Mesenchymal stem cell (in vitro differentiated cells and primary cell): Measurements from ENCODE around the gene ADD1.

ENCODE experiments used
- DNase-seq: peaks from one replicate; pipeline ENCODE4 v3.0.0-alpha.2; 2013
- H2AFZ ChIP-seq: one replicate; pipeline ENCODE4 v1.6.1; 2013; ENCODE audit warnings: low read depth, mild to moderate bottlenecking, control low read depth, inconsistent platforms, low read length, moderate library complexity
- H2AK5ac ChIP-seq: 2 replicates; pipeline ENCODE4 v1.6.1; 2013; ENCODE audit warnings: low read length, moderate library complexity, mild to moderate bottlenecking, inconsistent platforms; ENCODE audit not compliant: severe bottlenecking
- H2BK120ac ChIP-seq: one replicate; pipeline ENCODE4 v1.6.1; 2013; ENCODE audit warnings: low read depth, mild to moderate bottlenecking, inconsistent platforms, low read length, moderate library complexity
- H2BK12ac ChIP-seq, 2 experiments: one replicate each; pipeline ENCODE4 v1.6.1; 2013; ENCODE audit warnings: inconsistent platforms in 2 of 2, low read length in 2 of 2, mild to moderate bottlenecking in 2 of 2, moderate library complexity in 2 of 2, control low read depth in 1 of 2
- H2BK15ac ChIP-seq: one replicate; pipeline ENCODE4 v1.6.1; 2013; ENCODE audit warnings: mild to moderate bottlenecking, low read depth, inconsistent platforms; ENCODE audit not compliant: poor library complexity, severe bottlenecking
- H2BK5ac ChIP-seq: 2 replicates; pipeline ENCODE4 v1.6.1; 2013; ENCODE audit warnings: low read depth, mild to moderate bottlenecking, low read length, control low read depth, inconsistent platforms; ENCODE audit not compliant: poor library complexity, severe bottlenecking
- H3K14ac ChIP-seq, 2 experiments: one replicate each; pipeline ENCODE4 v1.6.1; 2013; ENCODE audit warnings: inconsistent platforms in 2 of 2, low read length in 2 of 2, control low read depth in 1 of 2, mild to moderate bottlenecking in 1 of 2, moderate library complexity in 1 of 2
- H3K18ac ChIP-seq, 2 experiments: one replicate each; pipeline ENCODE4 v1.6.1; 2013; ENCODE audit warnings: inconsistent platforms in 2 of 2, low read length in 2 of 2, control low read depth in 1 of 2, low read depth in 1 of 2, mild to moderate bottlenecking in 1 of 2
- H3K23ac ChIP-seq, 2 experiments: one replicate each; pipeline ENCODE4 v1.6.1; 2013; ENCODE audit warnings: inconsistent platforms in 2 of 2, low read length in 2 of 2, mild to moderate bottlenecking in 2 of 2, moderate library complexity in 2 of 2, control low read depth in 1 of 2
- H3K27ac ChIP-seq: 2 replicates; pipeline ENCODE4 v1.5.1; 2013; ENCODE audit warnings: mild to moderate bottlenecking, moderate library complexity, low read length, control low read depth, inconsistent platforms; ENCODE audit not compliant: poor library complexity, severe bottlenecking
- H3K27me3 ChIP-seq, 2 experiments: 2 replicates each; pipeline versions ENCODE4 v1.6.1 to v1.7.0; 2013; ENCODE audit warnings: low read length in 2 of 2, mild to moderate bottlenecking in 2 of 2, moderate library complexity in 2 of 2, control low read depth in 1 of 2, inconsistent platforms in 1 of 2; ENCODE audit not compliant: control insufficient read depth in 1 of 2, insufficient read depth in 1 of 2
- H3K36me3 ChIP-seq, 2 experiments: 2 replicates each; pipeline versions ENCODE4 v1.6.1 to v1.7.0; 2013; ENCODE audit warnings: low read length in 2 of 2, control low read depth in 1 of 2, inconsistent platforms in 1 of 2, low read depth in 1 of 2, mild to moderate bottlenecking in 1 of 2; ENCODE audit not compliant: insufficient read depth in 2 of 2, control insufficient read depth in 1 of 2
- H3K4ac ChIP-seq, 2 experiments: one replicate each; pipeline ENCODE4 v1.6.1; 2013; ENCODE audit warnings: inconsistent platforms in 2 of 2, low read length in 2 of 2, mild to moderate bottlenecking in 2 of 2, moderate library complexity in 2 of 2, control low read depth in 1 of 2, low read depth in 1 of 2
- H3K4me1 ChIP-seq: 2 replicates; pipeline ENCODE4 v1.6.1; 2013; ENCODE audit warnings: low read depth, low read length, control low read depth; ENCODE audit not compliant: control insufficient read depth, insufficient read depth
- H3K4me2 ChIP-seq: 2 replicates; pipeline ENCODE4 v1.6.1; 2013; ENCODE audit warnings: low read length, mild to moderate bottlenecking, inconsistent platforms; ENCODE audit not compliant: poor library complexity, severe bottlenecking
- H3K4me3 ChIP-seq, 2 experiments: 2 replicates each; pipeline versions ENCODE4 v1.5.1 to v1.7.0; 2013; ENCODE audit warnings: low read length in 2 of 2, mild to moderate bottlenecking in 2 of 2, control low read depth in 1 of 2, low read depth in 1 of 2; ENCODE audit not compliant: insufficient read depth in 1 of 2
- H3K79me1 ChIP-seq: replicated peaks from 2 replicates; pipeline ENCODE4 v1.6.1; 2013; ENCODE audit warnings: mild to moderate bottlenecking, control low read depth, low read length, inconsistent platforms; ENCODE audit not compliant: poor library complexity, severe bottlenecking
- H3K9ac ChIP-seq: 2 replicates; pipeline ENCODE4 v1.7.0; 2013; ENCODE audit warnings: mild to moderate bottlenecking, low read length, moderate library complexity
- H3K9me3 ChIP-seq: 2 replicates; pipeline ENCODE4 v1.7.0; 2013; ENCODE audit warnings: mild to moderate bottlenecking, low read length; ENCODE audit not compliant: control insufficient read depth
- H4K8ac ChIP-seq: one replicate; pipeline ENCODE4 v1.6.1; 2013; ENCODE audit warnings: inconsistent platforms, mild to moderate bottlenecking, low read length, moderate library complexity
- H4K91ac ChIP-seq: one replicate; pipeline ENCODE4 v1.6.1; 2013; ENCODE audit warnings: mild to moderate bottlenecking, low read length, inconsistent platforms
- WGBS: methylation state at CpG from one replicate; pipeline ENCODE4 v1.1.7; 2013; ENCODE audit warnings: mixed read lengths; 5-methylcytosine and 5-hydroxymethylcytosine counted together

ADD1 gene

DNA sequence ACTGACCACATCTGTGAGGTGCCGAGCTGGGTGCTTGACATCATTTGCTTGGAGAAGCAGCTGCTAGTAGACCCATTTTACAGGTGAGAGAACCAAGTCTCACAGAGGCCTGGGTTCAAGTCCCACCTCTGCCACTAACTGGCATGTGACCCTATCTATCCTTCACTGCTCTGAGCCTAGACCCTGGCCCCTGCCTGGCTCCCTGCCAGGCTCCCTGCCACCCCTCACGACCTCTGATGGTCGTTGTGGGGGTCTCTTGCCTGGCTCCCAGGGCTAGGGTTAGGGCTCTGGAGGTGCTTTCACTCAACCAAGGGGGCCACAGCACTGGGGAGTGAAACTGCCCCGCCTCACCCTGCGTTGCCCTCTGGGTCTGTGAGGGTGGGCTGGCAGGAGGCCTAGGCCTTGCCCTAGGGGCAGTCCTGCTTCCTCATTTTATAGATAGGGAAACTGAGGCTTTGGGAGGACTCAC lies 7.2 kb upstream of the ADD1 start:
- Histone ChIP-seq H3K18ac (no peak overlapping the region), H3K4me3 (no peak overlapping the region), H3K4me2 (no peak overlapping the region), H2BK12ac (no peak overlapping the region), H3K79me1 (peaks cover 14% of the 10 kb centered on the region), H2BK5ac (peak overlapping the region; percentile 20), H3K36me3 (peaks cover 49 to 65% of the 10 kb centered on the region in 2 experiments), H3K23ac (no peak overlapping the region), H2AK5ac (peak overlapping the region; percentile 11), H2BK15ac (no peak overlapping the region), H4K91ac (no peak overlapping the region), H3K9me3 (no peaks in the 10 kb centered on the region), H3K14ac (no peak overlapping the region), H3K27ac (peak overlapping the region; percentile 75), H2AFZ (no peak overlapping the region), H3K4me1 (peaks cover 58% of the 10 kb centered on the region), H3K9ac (peak overlapping the region; percentile 67), H3K27me3 (no peaks in the 10 kb centered on the region), H4K8ac (no peak overlapping the region), H3K4ac (no peak overlapping the region), H2BK120ac (no peak overlapping the region)
- DNase-seq, result no peak
- WGBS, result 85% methylated on average over 5 of the region's 5 CpGs

DNA sequence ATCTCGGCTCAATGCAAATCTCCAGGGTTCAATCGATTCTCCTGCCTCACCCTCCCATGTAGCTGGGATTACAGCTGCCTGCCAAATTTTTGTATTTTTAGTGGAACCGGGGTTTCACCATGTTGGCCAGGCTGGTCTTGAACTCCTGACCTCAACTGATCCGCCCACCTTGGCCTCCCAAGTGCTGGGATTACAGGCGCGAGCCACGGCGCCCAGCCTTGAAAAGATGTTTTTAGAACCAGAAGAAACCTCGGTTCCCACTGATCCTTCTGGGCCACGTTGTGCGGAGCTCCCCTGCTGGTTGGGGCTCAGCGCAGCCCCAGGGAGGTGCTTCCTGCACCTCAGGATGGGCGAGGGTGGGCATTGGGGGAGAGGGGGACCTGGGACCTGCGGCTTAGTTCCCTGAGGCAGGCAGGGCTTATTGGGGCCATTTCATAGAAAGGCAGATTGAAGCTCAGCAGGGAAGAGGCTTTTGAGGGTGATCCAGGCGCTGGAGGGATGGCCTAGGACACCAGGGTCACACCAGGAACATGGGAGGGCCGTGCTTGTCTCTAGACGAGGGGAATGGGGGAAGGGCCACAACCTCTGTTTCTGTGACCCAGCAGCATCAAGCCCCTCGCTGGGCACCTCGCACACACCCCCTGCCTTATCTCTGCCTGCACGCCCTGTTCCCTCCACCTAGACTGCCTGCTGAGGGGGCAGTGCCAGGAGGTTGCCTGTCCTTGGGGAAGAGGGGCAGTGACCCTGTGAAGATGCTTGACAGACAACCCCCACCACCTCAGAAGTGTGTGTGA lies 6.3 kb upstream of the ADD1 start:
- Histone ChIP-seq H3K27me3 (no peaks in the 10 kb centered on the region), H2AK5ac (peak overlapping the region; percentile 21), H3K9ac (peak overlapping the region; percentile 67), H3K9me3 (no peaks in the 10 kb centered on the region), H2BK15ac (no peak overlapping the region), H4K8ac (no peak overlapping the region), H3K23ac (no peak overlapping the region), H3K4me2 (no peak overlapping the region), H3K4me3 (peak overlapping the region in 1 of 2 experiments; percentile 50), H2BK12ac (no peak overlapping the region), H3K4ac (no peak overlapping the region), H3K36me3 (peaks cover 40 to 56% of the 10 kb centered on the region in 2 experiments), H3K79me1 (peaks cover 14% of the 10 kb centered on the region), H3K4me1 (peaks cover 49% of the 10 kb centered on the region), H3K27ac (no peak overlapping the region), H4K91ac (no peak overlapping the region), H2AFZ (no peak overlapping the region), H2BK120ac (no peak overlapping the region), H3K14ac (no peak overlapping the region), H3K18ac (no peak overlapping the region), H2BK5ac (no peak overlapping the region)
- WGBS, result 91% methylated on average over 15 of the region's 20 CpGs
- no peak for DNase-seq

DNA sequence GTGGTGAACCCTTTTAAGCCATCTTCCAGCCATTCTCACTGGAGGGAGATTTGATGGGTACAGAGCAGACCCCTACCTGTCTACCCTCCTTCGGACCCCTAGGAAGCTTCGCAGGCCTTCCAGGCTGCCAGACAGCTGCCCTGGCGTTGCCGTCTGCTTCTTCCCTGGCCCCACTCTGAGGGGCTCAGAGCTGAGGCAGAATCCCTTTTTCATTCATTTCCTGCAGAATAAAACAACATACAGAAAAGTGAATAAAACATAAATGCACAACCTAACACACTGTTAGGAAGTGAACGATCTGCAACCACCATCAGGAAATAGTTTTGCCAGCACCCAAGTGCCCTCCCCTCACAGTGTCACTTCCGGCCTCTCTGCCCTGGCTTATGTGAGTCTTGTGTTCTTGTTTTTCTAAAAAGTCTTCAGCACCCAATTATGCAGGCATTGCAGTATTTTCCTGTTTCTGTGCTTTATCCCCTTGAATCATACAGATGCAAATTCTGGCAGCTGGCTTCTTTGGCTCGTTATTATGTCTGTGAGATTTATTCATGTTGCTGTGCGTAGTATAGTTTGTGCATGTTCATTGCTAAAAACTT lies 5.6 kb upstream of the ADD1 start:
- no peak overlapping the region for H3K4me2 ChIP-seq
- H3K14ac ChIP-seq, result no peak overlapping the region
- H2BK12ac ChIP-seq, result no peak overlapping the region
- no peak overlapping the region for H4K91ac ChIP-seq
- H4K8ac ChIP-seq, result no peak overlapping the region
- no peak overlapping the region for H2AFZ ChIP-seq
- H3K9ac ChIP-seq, result peak overlapping the region; percentile 67
- no peak overlapping the region for H3K4ac ChIP-seq
- peaks cover 45% of the 10 kb centered on the region for H3K4me1 ChIP-seq
- 90% methylated on average over 8 of the region's 8 CpGs for WGBS
- H3K79me1 ChIP-seq, result peaks cover 14% of the 10 kb centered on the region
- H2BK15ac ChIP-seq, result no peak overlapping the region
- no peak overlapping the region for H2BK120ac ChIP-seq
- peaks cover 33 to 49% of the 10 kb centered on the region in 2 experiments for H3K36me3 ChIP-seq
- no peak overlapping the region for H3K18ac ChIP-seq
- H3K27ac ChIP-seq, result peak overlapping the region; percentile 14
- H3K9me3 ChIP-seq, result no peaks in the 10 kb centered on the region
- peak overlapping the region in 1 of 2 experiments; percentile 50 for H3K4me3 ChIP-seq
- H3K27me3 ChIP-seq, result no peaks in the 10 kb centered on the region
- H2BK5ac ChIP-seq, result no peak overlapping the region
- DNase-seq, result no peak
- H2AK5ac ChIP-seq, result no peak overlapping the region
- H3K23ac ChIP-seq, result no peak overlapping the region

GRCh38 chr4:2839060-2839459 lies 4.6 kb upstream of the ADD1 start:
- Histone ChIP-seq H3K18ac (no peak overlapping the region), H4K8ac (no peak overlapping the region), H3K27ac (no peak overlapping the region), H2AFZ (no peak overlapping the region), H3K27me3 (no peaks in the 10 kb centered on the region), H2BK5ac (no peak overlapping the region), H2AK5ac (no peak overlapping the region), H3K4me2 (no peak overlapping the region), H2BK15ac (no peak overlapping the region), H3K9ac (no peak overlapping the region), H3K4ac (no peak overlapping the region), H3K9me3 (no peaks in the 10 kb centered on the region), H3K4me1 (peaks cover 36% of the 10 kb centered on the region), H4K91ac (no peak overlapping the region), H3K23ac (no peak overlapping the region), H2BK120ac (no peak overlapping the region), H3K14ac (no peak overlapping the region), H2BK12ac (no peak overlapping the region), H3K4me3 (no peak overlapping the region), H3K36me3 (peaks cover 22 to 38% of the 10 kb centered on the region in 2 experiments), H3K79me1 (peaks cover 14% of the 10 kb centered on the region)
- no peak for DNase-seq
- WGBS, result 86% methylated on average over 1 of the region's 3 CpGs
